Stimulated activated CD4-positive, alpha-beta T cell treated with anti-CD3 and anti-CD28 coated beads, Interleukin-1b, Interleukin-23, amount 100 ng/mL, for 1 hour (primary cell): ENCODE data around the gene PLSCR1.
"Not testable (repeated sequence)": the region's sequence is repeated elsewhere in the genome, so short reads cannot be mapped to it uniquely, and the experiment has no call there.

Experiments used
- DNase-seq, 2 donors: peaks; one replicate each; pipeline ENCODE4 v3.0.0-alpha.2; 2020; ENCODE audit warnings: low read depth in 2 of 2

Gene PLSCR1

GRCh38 chr3:146550070-146550615 is 5.7 kb upstream of the PLSCR1 start:
- no peak for DNase-seq

- no peak for DNase-seq
Observed at GRCh38 chr3:146547235-146547835, 2.9 kb upstream of the PLSCR1 start.

- DNase-seq: no peak
Observed at GRCh38 chr3:146546366-146546965, 2.1 kb upstream of the PLSCR1 start.

DNA sequence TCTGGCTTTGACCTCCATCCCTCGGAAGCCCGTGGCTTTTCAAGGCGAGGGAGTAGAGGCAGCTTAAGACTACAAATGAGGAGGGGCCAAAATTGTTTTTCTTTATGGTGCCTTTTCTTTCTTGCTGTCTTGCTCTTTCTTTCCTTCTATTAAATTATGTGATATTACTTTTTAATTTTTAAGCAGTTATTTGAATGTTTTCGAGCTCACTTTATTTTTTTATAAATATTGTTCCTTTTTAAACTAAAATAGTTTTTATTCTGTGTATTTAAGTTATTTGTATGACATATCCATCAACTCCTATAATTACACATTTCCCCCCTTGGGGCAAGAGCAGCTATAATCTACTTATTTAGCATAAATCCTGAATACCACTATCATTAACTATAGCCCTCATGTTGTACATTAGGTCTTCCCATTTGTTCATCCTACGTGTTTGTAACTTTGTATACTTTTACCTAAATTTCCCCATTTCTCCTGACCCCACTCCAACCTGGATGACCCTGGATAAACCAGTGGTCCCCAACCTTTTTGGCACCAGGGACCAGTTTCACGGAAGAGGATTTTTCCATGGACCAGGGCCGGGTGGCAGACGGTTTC is 622 bp upstream of the PLSCR1 start:
- DNase-seq: no peak

GRCh38 chr3:146543461-146544001 is 876 bp downstream of the PLSCR1 start:
- DNase-seq: no peak

DNA sequence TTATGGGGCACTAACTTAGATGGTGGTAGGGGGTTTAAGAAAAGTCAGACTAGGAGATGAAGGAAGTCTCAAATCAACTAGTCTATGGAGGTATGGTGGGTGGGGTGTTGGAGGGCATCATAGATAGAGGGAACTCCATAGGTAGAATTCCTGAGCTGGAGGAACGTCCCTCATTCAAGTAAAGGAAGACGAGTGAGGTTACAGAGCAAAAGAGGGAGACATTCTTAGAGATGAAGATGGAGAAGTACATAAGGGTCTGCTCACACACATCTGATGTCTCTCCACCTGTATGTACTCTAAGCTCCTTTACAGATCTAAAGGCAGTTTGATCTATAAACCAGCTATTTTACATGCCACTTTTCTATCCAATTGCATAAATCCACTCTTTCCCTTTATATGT is 1.4 kb downstream of the PLSCR1 start:
- no peak for DNase-seq

- DNase-seq: no peak
Observed at GRCh38 chr3:146542179-146542578, 2.2 kb downstream of the PLSCR1 start.

DNA sequence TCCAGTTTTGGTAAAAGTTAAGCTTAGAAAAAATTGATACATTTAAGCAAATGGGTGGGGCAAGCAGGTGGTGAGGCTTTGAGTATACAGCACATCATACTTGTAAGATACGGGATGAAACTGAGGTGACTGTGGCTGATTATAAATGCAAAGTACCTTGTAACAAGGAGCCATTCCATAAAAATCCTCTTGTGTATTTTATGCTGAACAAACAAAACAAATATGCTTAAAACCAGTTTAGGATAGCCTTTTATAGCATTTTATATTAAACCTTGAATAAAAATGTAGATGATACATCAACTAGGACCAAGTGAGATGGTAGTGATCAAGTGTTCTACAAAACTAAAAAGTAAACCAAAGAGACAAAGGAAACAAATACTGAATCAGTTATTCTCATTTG is 3.4 kb downstream of the PLSCR1 start:
- DNase-seq: no peak

GRCh38 chr3:146540236-146540635 is 4.2 kb downstream of the PLSCR1 start:
- DNase-seq: no peak

DNA sequence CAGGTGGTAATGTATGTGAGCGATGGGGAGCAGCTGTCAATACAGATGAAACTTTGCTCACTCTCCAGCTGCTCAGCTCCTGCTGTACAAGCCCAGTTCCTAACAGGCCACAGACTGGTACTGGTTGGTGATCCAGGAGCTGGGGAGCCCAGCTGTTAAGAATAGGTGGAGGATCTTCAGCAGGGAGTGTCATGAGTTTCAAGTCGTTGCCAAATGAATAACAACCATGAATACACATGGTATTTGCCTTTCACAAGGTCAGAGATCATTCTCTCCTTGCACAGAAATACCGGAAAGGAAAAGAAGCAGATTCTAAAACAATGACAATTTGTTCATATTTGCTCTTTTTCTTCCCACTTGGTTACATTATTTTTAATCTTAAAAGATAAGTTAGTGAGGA is 5.1 kb downstream of the PLSCR1 start:
- no peak for DNase-seq

- no peak for DNase-seq
Observed at GRCh38 chr3:146537603-146538002, 6.8 kb downstream of the PLSCR1 start.

DNA sequence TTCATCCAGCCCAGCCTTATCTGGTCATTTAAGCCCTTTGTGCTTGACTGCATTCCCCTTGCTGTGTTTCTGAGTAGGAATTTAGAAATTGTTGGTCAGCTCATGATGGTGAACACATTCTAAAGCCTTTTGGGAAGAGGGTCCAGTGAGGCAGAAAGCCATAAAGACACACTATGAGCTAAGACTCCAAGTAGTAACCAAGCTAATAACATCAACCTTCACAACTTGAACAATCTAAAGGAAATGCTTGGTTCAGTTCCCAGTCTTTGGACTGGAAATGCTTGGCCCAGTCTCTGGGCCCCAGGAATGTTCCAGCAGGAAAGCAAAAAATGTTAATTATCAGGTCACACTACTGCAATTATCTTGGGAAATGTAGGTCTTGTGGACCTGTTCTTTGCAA is 7.7 kb downstream of the PLSCR1 start:
- DNase-seq: no peak

GRCh38 chr3:146532406-146532805 is 12.0 kb downstream of the PLSCR1 start:
- no peak for DNase-seq

DNA sequence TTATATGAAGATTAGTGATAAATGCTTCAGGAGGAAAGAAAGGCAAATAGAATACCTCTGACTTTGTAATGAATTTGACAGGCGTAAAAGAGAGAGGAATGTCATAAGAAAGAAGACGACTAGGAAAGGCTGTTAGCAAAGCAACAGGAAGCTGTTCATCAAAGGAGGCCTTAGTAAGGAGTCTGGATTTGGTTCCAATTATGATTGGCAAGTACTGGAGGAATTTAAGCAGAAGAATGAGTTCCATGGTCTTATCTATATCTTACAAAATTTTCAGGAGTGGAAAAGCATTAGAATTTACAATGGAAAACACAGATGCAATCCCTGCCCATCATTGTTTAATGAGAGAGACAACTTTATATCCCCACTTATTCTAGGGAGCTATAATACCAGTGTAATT is 13.8 kb downstream of the PLSCR1 start:
- DNase-seq: no peak

DNA sequence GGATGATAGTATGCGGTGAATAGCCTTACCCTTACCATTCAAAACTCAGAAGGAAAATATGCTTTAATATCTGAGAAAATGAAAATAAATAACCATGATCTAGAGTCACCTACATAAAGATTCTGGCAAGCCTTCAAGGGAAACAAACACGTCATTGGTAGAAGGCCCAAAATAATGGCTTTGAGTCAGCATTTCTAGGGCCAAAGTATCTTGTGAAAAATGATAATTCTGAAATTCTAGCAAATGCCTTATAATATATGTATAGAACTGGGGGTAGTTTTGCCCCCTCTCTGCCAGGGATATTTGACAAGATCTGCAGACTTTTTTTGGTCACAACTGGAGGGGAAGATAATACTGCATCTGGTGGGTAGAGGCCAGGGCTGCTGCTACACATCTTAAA is 15.4 kb downstream of the PLSCR1 start:
- DNase-seq: no peak

DNA sequence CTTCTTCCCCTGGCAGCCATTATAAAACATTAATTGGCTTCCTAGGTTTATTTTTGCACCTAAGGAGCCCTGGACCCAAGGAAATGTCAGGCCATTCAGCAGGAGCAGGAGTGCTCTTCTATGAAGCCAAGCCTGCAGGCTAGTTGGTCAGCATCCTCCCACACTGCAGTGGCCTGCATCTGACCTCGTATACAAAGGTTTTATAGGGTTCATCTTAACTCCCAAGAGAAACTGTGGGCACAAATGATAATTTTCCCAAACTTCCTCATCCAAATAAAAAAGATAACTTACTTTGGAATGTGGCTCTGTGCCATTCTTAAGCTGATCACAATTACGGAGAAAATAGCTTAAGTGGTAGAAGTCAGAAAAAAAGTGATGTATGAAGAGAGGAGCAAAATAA is 19.4 kb downstream of the PLSCR1 start:
- no peak for DNase-seq

- no peak for DNase-seq
Observed at GRCh38 chr3:146523531-146523930, 20.9 kb downstream of the PLSCR1 start.

- not testable (repeated sequence) for DNase-seq
Observed at GRCh38 chr3:146522174-146523158, 21.9 kb downstream of the PLSCR1 start.

DNA sequence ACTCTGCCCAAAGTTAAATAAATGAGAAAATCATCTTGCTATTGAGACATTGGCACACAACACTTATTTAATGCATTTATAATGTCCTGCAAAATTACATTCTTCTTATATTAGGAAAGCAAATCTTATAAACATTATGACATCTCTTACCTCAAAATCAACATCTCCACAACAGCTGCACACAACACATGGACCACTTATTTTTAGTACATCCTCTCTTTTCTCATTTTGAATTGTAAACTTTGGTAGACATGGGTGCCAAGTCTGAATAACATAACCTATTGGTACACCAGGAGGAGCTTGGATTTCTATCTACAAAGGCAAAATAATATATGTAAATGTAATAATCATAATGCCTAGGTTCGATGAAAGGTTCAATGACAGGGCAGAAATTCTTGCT is 23.0 kb downstream of the PLSCR1 start:
- no peak for DNase-seq

GRCh38 chr3:146519810-146520209 is 24.6 kb downstream of the PLSCR1 start:
- no peak for DNase-seq

- no peak for DNase-seq
Observed at GRCh38 chr3:146517684-146518435, 26.5 kb downstream of the PLSCR1 start.
